ENCODE measurements around the gene MTSS2.

MTSS2 gene

DNA sequence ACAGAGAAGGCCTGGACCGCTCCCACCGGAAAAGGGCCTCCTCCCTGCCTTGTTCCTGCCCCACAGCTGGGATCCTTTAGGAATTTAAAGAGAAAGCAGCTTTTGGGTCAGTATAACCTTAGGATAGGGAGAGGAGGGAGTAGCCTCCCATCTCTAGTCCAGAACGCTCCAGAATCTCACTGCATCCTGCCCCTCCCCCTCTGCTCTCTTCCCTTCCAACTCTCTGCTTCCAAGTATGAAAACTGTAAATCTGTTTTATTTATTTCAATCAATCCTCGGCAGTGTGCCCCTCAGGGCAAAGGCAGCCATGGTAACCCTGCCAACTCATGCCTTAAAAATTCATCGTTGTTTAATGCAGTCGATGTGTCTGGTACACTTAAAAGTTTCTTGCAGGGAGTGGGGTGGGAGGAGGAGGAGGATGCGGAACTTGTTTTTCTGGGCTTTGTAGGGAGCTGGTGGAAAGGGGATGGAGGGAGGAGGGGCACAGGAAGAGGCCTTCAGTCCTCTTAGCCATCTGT, 21.2 kb upstream of the MTSS2 start:
- Histone ChIP-seq H3K4me1 (ENCODE audit: low read length) (no peaks in the 10 kb centered on the region), H3K9ac (ENCODE audit: low read length) (no peak overlapping the region), H2AFZ (ENCODE audit: low read depth, low read length) (no peak overlapping the region), H3K79me2 (ENCODE audit: low read length) (no peaks in the 10 kb centered on the region), H3K36me3 (replicated peaks; ENCODE audit: low read depth, low read length) (no peaks in the 10 kb centered on the region), H3K4me3 (ENCODE audit: low read length) (no peak overlapping the region), H4K20me1 (ENCODE audit: insufficient read depth, low read length) (no peaks in the 10 kb centered on the region), H3K27ac (ENCODE audit: low read length) (no peak overlapping the region), H3K4me2 (ENCODE audit: low read length) (no peak overlapping the region), H3K27me3 (ENCODE audit: low read depth, low read length) (no peaks in the 10 kb centered on the region), H3K9me3 (ENCODE audit: insufficient read depth, low read length) (no peaks in the 10 kb centered on the region)
- TF ChIP-seq EZH2phosphoT487 (IDR thresholded peaks at IDR 0.05; ENCODE audit: low read depth) = no peak

DNA sequence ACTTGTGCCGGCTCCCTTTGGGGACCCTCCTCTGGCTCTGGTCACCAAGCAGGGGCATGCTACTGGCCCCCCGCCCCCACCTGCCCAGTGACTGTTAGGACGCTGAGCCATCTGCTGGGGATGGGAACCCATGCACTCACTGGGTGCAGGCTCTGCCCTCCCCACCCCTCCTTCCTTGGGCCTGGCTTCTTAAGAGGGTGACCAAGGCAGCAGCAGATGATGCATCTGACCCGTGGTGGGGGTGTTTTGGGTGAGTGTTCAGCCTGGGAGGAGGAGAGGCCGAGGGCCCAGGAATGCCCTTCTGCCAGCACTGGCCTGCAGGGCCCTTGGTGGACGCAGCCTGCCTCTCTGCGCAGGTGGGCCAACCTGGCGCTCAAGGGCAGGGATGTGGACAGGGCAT, 19.2 kb upstream of the MTSS2 start:
- no peaks in the 10 kb centered on the region for H3K4me1 ChIP-seq (ENCODE audit: low read length)
- TF ChIP-seq EZH2phosphoT487 (IDR thresholded peaks at IDR 0.05; ENCODE audit: low read depth) = no peak
- TF ChIP-seq, protein P1, sequence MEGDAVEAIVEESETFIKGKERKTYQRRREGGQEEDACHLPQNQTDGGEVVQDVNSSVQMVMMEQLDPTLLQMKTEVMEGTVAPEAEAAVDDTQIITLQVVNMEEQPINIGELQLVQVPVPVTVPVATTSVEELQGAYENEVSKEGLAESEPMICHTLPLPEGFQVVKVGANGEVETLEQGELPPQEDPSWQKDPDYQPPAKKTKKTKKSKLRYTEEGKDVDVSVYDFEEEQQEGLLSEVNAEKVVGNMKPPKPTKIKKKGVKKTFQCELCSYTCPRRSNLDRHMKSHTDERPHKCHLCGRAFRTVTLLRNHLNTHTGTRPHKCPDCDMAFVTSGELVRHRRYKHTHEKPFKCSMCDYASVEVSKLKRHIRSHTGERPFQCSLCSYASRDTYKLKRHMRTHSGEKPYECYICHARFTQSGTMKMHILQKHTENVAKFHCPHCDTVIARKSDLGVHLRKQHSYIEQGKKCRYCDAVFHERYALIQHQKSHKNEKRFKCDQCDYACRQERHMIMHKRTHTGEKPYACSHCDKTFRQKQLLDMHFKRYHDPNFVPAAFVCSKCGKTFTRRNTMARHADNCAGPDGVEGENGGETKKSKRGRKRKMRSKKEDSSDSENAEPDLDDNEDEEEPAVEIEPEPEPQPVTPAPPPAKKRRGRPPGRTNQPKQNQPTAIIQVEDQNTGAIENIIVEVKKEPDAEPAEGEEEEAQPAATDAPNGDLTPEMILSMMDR (IDR thresholded peaks at IDR 0.05; ENCODE audit: low read depth, low read length) = no peak
- no peak overlapping the region for H2AFZ ChIP-seq (ENCODE audit: low read depth, low read length)
- H3K36me3 ChIP-seq (replicated peaks; ENCODE audit: low read depth, low read length) = no peaks in the 10 kb centered on the region
- no peak overlapping the region for H3K4me3 ChIP-seq (ENCODE audit: low read length)
- H3K79me2 ChIP-seq (ENCODE audit: low read length) = no peaks in the 10 kb centered on the region
- H3K9ac ChIP-seq (ENCODE audit: low read length) = no peak overlapping the region
- H4K20me1 ChIP-seq (ENCODE audit: insufficient read depth, low read length) = no peaks in the 10 kb centered on the region
- no peaks in the 10 kb centered on the region for H3K9me3 ChIP-seq (ENCODE audit: insufficient read depth, low read length)
- no peak overlapping the region for H3K4me2 ChIP-seq (ENCODE audit: low read length)
- no peaks in the 10 kb centered on the region for H3K27me3 ChIP-seq (ENCODE audit: low read depth, low read length)
- H3K27ac ChIP-seq (ENCODE audit: low read length) = no peak overlapping the region

GRCh38 chr16:70704586-70704985, 18.7 kb upstream of the MTSS2 start:
- Histone ChIP-seq H4K20me1 (ENCODE audit: insufficient read depth, low read length) (no peaks in the 10 kb centered on the region), H3K9ac (ENCODE audit: low read length) (no peak overlapping the region), H3K9me3 (ENCODE audit: insufficient read depth, low read length) (no peaks in the 10 kb centered on the region), H3K36me3 (replicated peaks; ENCODE audit: low read depth, low read length) (no peaks in the 10 kb centered on the region), H3K27me3 (ENCODE audit: low read depth, low read length) (no peaks in the 10 kb centered on the region), H2AFZ (ENCODE audit: low read depth, low read length) (no peak overlapping the region), H3K79me2 (ENCODE audit: low read length) (no peaks in the 10 kb centered on the region), H3K4me1 (ENCODE audit: low read length) (no peaks in the 10 kb centered on the region), H3K4me2 (ENCODE audit: low read length) (no peak overlapping the region), H3K27ac (ENCODE audit: low read length) (no peak overlapping the region), H3K4me3 (ENCODE audit: low read length) (no peak overlapping the region)
- no peak for TF ChIP-seq EZH2phosphoT487 (IDR thresholded peaks at IDR 0.05; ENCODE audit: low read depth)

- Histone ChIP-seq H4K20me1 (ENCODE audit: insufficient read depth, low read length) (no peaks in the 10 kb centered on the region), H3K36me3 (replicated peaks; ENCODE audit: low read depth, low read length) (no peaks in the 10 kb centered on the region), H3K27me3 (ENCODE audit: low read depth, low read length) (no peaks in the 10 kb centered on the region), H3K4me2 (ENCODE audit: low read length) (no peak overlapping the region), H3K79me2 (ENCODE audit: low read length) (no peaks in the 10 kb centered on the region), H3K4me3 (ENCODE audit: low read length) (no peak overlapping the region), H2AFZ (ENCODE audit: low read depth, low read length) (no peak overlapping the region), H3K9me3 (ENCODE audit: insufficient read depth, low read length) (no peaks in the 10 kb centered on the region), H3K27ac (ENCODE audit: low read length) (no peak overlapping the region), H3K4me1 (ENCODE audit: low read length) (no peaks in the 10 kb centered on the region), H3K9ac (ENCODE audit: low read length) (no peak overlapping the region)
- TF ChIP-seq EZH2phosphoT487 (IDR thresholded peaks at IDR 0.05; ENCODE audit: low read depth) = no peak
- TF ChIP-seq, protein P1 (IDR thresholded peaks at IDR 0.05; ENCODE audit: low read depth, low read length) = no peak
Measured at GRCh38 chr16:70703835-70704381, 18.1 kb upstream of the MTSS2 start.

DNA sequence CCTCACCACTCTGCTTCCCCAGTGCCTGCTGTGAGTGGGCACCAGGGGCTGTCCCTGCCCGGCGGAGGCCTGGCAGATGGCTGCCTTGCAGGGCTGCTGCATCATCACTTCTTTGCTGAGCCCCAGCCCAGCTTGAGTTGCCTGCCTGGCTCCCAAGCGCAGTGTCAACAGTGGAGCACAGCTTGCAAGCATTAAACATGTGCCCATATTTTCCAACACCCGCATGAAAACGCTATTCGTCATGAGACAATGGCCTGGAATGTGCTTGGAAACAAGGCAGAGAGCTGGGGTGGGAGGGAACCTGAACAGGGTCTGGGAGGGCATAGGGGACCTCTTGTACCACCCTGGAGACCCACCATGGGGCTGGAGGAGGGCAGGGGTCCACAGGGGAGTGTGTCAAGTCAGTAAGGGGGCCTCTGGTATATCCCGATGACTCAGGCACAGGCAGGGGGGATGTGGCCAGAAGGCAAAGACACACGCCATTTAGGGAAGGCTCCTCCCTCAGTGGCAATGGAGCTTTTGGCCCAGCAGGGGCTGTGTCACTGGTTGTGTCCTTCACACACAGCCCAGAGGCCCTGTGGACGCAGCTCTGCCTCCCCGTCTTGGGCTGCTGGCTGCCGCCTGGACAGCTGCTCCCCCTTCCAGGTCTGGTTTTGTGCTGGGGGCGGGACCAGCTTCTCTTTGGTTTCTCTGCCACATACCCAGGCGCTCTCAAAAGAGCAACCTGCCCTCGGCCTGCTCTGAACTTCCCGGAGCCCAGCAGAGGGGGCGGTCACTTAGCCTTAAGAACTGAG, 17.4 kb upstream of the MTSS2 start:
- Histone ChIP-seq H3K9me3 (ENCODE audit: insufficient read depth, low read length) (no peaks in the 10 kb centered on the region), H3K79me2 (ENCODE audit: low read length) (no peaks in the 10 kb centered on the region), H3K4me2 (ENCODE audit: low read length) (no peak overlapping the region), H3K4me1 (ENCODE audit: low read length) (no peaks in the 10 kb centered on the region), H3K27ac (ENCODE audit: low read length) (no peak overlapping the region), H3K9ac (ENCODE audit: low read length) (no peak overlapping the region), H2AFZ (ENCODE audit: low read depth, low read length) (no peak overlapping the region), H3K36me3 (replicated peaks; ENCODE audit: low read depth, low read length) (no peaks in the 10 kb centered on the region), H4K20me1 (ENCODE audit: insufficient read depth, low read length) (no peaks in the 10 kb centered on the region), H3K27me3 (ENCODE audit: low read depth, low read length) (no peaks in the 10 kb centered on the region), H3K4me3 (ENCODE audit: low read length) (no peak overlapping the region)
- TF ChIP-seq EZH2phosphoT487 (IDR thresholded peaks at IDR 0.05; ENCODE audit: low read depth) = no peak
- TF ChIP-seq, protein P1 (IDR thresholded peaks at IDR 0.05; ENCODE audit: low read depth, low read length) = no peak

Measured in OCI-LY3 (cell line).